OCI-LY3 (cell line): Measurements from ENCODE around the gene TRIM63.

Experiments used
- H2AFZ ChIP-seq: fragments of 200-600, 300-600 bp; shearing (Covaris generic); 2 replicates; pipeline ENCODE4 v1.6.0; 2014; ENCODE audit warnings: antibody characterized with exemption, low read depth, low read length
- H3K27ac ChIP-seq: fragments of 200-600, 300-600 bp; sonication (generic); 2 replicates; pipeline ENCODE4 v1.5.1; 2014; ENCODE audit warnings: mild to moderate bottlenecking, low read length, moderate library complexity, mixed read lengths
- H3K27me3 ChIP-seq: fragments of 200-600, 300-600 bp; sonication (generic); 2 replicates; pipeline ENCODE4 v1.6.1; 2014; ENCODE audit warnings: low read depth, low read length, mixed read lengths
- H3K36me3 ChIP-seq: fragments of 200-600, 300-600 bp; sonication (generic); replicated peaks from 2 replicates; pipeline ENCODE3; 2014; ENCODE audit warnings: low read depth, low read length, mixed read lengths
- H3K4me1 ChIP-seq: fragments of 300-600, 200-600 bp; sonication (generic); 2 replicates; pipeline ENCODE4 v1.6.1; 2014; ENCODE audit warnings: low read length, mixed read lengths
- H3K4me2 ChIP-seq: fragments of 200-600, 300-600 bp; sonication (generic); 2 replicates; pipeline ENCODE4 v1.6.1; 2014; ENCODE audit warnings: low read length, mixed read lengths
- H3K4me3 ChIP-seq: fragments of 300-600, 200-600 bp; sonication (generic); 2 replicates; pipeline ENCODE4 v1.5.1; 2014; ENCODE audit warnings: antibody characterized with exemption, mild to moderate bottlenecking, low read length, moderate library complexity
- H3K79me2 ChIP-seq: fragments of 300-600, 200-600 bp; shearing (Covaris generic); 2 replicates; pipeline ENCODE4 v1.6.1; 2014; ENCODE audit warnings: mild to moderate bottlenecking, low read length, mixed read lengths
- H3K9ac ChIP-seq: fragments of 300-600, 200-600 bp; shearing (Covaris generic); 2 replicates; pipeline ENCODE4 v1.6.0; 2014; ENCODE audit warnings: mild to moderate bottlenecking, low read length, moderate library complexity
- H3K9me3 ChIP-seq: fragments of 200-600, 300-600 bp; shearing (Covaris generic); 2 replicates; pipeline ENCODE4 v1.6.1; 2014; ENCODE audit warnings: low read length, mixed read lengths; ENCODE audit not compliant: insufficient read depth
- H4K20me1 ChIP-seq: fragments of 200-600, 300-600 bp; sonication (generic); 2 replicates; pipeline ENCODE4 v1.6.1; 2016; ENCODE audit warnings: low read length, mixed read lengths; ENCODE audit not compliant: insufficient read depth
- CTCF ChIP-seq: fragments of 200-600, 300-600 bp; sonication (generic); IDR thresholded peaks from 2 replicates; pipeline ENCODE4 v1.5.1; 2014; ENCODE audit warnings: antibody characterized with exemption, low read length, low read depth
- EZH2phosphoT487 ChIP-seq: fragments of 200-600 bp; shearing (Covaris generic); IDR thresholded peaks from 2 replicates; pipeline ENCODE4 v1.6.1; 2018; ENCODE audit warnings: antibody characterized with exemption, mixed run types, low read depth

TRIM63 gene

GRCh38 chr1:26045722-26046245 lies 21.6 kb downstream of the TRIM63 start, which contains the start of gene SLC30A2:
TSS of gene SLC30A2 (minus strand) at chr1:26046118. CDS start at chr1:26045896, 222 bp downstream.
- H3K4me1 ChIP-seq, result no peaks in the 10 kb centered on the region
- no peak within 1 kb of the TSS for H3K27ac ChIP-seq
- no peaks in the 10 kb centered on the region for H3K9me3 ChIP-seq
- no peaks in the 10 kb centered on the region for H3K79me2 ChIP-seq
- H3K4me3 ChIP-seq, result no peak within 1 kb of the TSS
- TF ChIP-seq EZH2phosphoT487 (no peak), CTCF (no peak)
- no peak within 1 kb of the TSS for H3K4me2 ChIP-seq
- no peaks in the 10 kb centered on the region for H3K36me3 ChIP-seq
- H3K9ac ChIP-seq, result no peak within 1 kb of the TSS
- no peak within 1 kb of the TSS for H2AFZ ChIP-seq
- H3K27me3 ChIP-seq, result peaks cover 7% of the 10 kb centered on the region; the same call in 1 of the 2 replicates
- no peaks in the 10 kb centered on the region for H4K20me1 ChIP-seq

GRCh38 chr1:26044971-26045721 lies 22.3 kb downstream of the TRIM63 start:
- H3K9ac ChIP-seq, result no peak overlapping the region
- H3K4me3 ChIP-seq, result no peak overlapping the region
- no peaks in the 10 kb centered on the region for H3K79me2 ChIP-seq
- no peaks in the 10 kb centered on the region for H3K36me3 ChIP-seq
- no peak for TF ChIP-seq CTCF
- H3K4me2 ChIP-seq, result no peak overlapping the region
- no peaks in the 10 kb centered on the region for H3K9me3 ChIP-seq
- H3K4me1 ChIP-seq, result no peaks in the 10 kb centered on the region
- peaks cover 7% of the 10 kb centered on the region; the same call in 1 of the 2 replicates for H3K27me3 ChIP-seq
- H4K20me1 ChIP-seq, result no peaks in the 10 kb centered on the region
- no peak overlapping the region for H2AFZ ChIP-seq
- H3K27ac ChIP-seq, result no peak overlapping the region

GRCh38 chr1:26044414-26044813 lies 23.0 kb downstream of the TRIM63 start:
- H3K4me2 ChIP-seq, result no peak overlapping the region
- H4K20me1 ChIP-seq, result no peaks in the 10 kb centered on the region
- TF ChIP-seq EZH2phosphoT487, result no peak
- no peak for TF ChIP-seq CTCF
- no peaks in the 10 kb centered on the region for H3K36me3 ChIP-seq
- H3K4me1 ChIP-seq, result no peaks in the 10 kb centered on the region
- H3K79me2 ChIP-seq, result no peaks in the 10 kb centered on the region
- no peak overlapping the region for H3K9ac ChIP-seq
- no peak overlapping the region for H3K27ac ChIP-seq
- no peak overlapping the region for H2AFZ ChIP-seq
- H3K9me3 ChIP-seq, result no peaks in the 10 kb centered on the region
- no peak overlapping the region for H3K4me3 ChIP-seq
- H3K27me3 ChIP-seq, result peaks cover 7% of the 10 kb centered on the region; the same call in 1 of the 2 replicates

GRCh38 chr1:26043765-26044164 lies 23.7 kb downstream of the TRIM63 start:
- H2AFZ ChIP-seq, result no peak overlapping the region
- no peaks in the 10 kb centered on the region for H3K4me1 ChIP-seq
- H3K4me3 ChIP-seq, result no peak overlapping the region
- peaks cover 6% of the 10 kb centered on the region; the same call in 1 of the 2 replicates for H3K27me3 ChIP-seq
- H3K4me2 ChIP-seq, result no peak overlapping the region
- no peaks in the 10 kb centered on the region for H4K20me1 ChIP-seq
- no peak overlapping the region for H3K9ac ChIP-seq
- H3K36me3 ChIP-seq, result no peaks in the 10 kb centered on the region
- no peak overlapping the region for H3K27ac ChIP-seq
- H3K9me3 ChIP-seq, result no peaks in the 10 kb centered on the region
- no peaks in the 10 kb centered on the region for H3K79me2 ChIP-seq
- no peak for TF ChIP-seq CTCF
- no peak for TF ChIP-seq EZH2phosphoT487
